Stimulated activated CD4-positive, alpha-beta T cell treated with anti-CD3 and anti-CD28 coated beads, Interleukin-15, amount 100 ng/mL, for 1 hour (primary cell): ENCODE results near the gene B4GALT3.
A peak's percentile ranks its signal among the peaks of the same experiment; 100 is the strongest.

Experiments used
- DNase-seq, 2 donors: peaks; one replicate each; pipeline ENCODE4 v3.0.0-alpha.2; 2020; ENCODE audit warnings: low read depth in 1 of 2, low spot score in 1 of 2

Gene B4GALT3

DNA sequence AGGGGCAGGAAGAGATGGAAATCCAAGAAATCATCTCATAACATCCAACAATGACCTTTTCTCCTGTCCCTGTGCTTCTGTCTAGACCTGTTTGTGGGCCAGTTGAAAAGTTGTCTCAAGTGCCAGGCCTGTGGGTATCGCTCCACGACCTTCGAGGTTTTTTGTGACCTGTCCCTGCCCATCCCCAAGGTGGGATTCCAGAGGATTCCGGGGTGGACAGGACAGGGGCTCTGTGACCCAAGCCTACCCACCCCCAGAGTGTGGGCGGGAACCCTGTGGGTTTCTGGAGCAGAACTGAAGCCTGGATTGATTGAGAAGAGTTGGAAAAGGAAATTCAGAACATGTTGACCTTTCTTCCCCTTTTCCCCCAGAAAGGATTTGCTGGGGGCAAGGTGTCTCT, 13.5 kb downstream of the B4GALT3 start:
- no peak for DNase-seq

DNA sequence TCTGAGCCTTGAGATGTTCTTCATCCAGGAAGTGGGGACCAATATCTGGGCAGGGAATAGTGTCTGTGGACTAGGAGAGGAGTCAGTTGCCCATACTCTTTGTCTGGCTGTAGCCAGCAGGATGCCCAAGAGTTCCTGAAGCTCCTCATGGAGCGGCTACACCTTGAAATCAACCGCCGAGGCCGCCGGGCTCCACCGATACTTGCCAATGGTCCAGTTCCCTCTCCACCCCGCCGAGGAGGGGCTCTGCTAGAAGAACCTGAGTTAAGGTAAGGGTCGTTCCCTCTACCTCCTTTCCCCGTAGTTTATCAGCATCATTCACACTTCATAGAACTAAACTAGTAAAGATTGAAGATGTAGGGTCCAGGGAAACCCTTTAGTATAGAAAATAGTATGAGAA, 14.5 kb downstream of the B4GALT3 start:
- no peak for DNase-seq

DNA sequence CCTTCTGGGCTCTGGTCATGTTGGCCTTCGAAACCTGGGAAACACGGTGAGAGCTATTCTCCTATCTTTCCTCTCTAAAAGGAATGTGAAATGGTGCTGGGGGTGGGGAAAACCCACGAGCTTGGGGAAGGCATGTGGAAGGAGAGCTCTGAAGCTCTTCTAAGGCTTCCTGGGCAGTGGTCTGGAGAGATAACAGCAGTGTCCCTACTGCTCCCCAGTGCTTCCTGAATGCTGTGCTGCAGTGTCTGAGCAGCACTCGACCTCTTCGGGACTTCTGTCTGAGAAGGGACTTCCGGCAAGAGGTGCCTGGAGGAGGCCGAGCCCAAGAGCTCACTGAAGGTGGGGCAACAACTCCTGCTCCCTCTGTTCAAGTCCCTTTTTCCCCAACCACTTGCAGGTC, 15.3 kb downstream of the B4GALT3 start:
- no peak for DNase-seq

DNA sequence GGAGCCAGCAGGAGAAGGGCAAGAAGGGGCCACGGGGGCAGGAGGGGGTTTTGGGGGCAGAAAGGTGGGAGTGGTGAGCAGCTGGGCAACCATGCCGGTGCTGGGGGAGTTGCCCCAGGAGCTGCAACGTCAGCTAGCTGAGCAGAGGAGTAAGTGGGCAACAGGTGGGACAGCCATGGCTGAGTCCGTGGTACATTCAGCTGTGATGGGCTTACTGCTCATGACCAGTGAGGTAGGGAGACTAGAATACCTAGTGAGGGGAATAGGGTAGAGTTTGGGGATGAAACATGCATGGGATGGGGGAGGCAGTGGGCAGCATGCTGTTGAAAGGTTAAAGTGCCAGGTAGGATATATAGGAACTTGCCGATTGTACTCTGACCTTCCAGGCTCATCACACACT, 15.7 kb downstream of the B4GALT3 start:
- no peak for DNase-seq

DNA sequence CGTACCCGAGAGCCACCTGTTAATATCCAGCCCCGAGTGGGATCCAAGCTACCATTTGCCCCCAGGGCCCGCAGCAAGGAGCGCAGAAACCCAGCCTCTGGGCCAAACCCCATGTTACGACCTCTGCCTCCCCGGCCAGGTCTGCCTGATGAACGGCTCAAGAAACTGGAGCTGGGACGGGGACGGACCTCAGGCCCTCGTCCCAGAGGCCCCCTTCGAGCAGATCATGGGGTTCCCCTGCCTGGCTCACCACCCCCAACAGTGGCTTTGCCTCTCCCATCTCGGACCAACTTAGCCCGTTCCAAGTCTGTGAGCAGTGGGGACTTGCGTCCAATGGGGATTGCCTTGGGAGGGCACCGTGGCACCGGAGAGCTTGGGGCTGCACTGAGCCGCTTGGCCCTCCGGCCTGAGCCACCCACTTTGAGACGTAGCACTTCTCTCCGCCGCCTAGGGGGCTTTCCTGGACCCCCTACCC, 16.6 kb downstream of the B4GALT3 start:
- no peak for DNase-seq

DNA sequence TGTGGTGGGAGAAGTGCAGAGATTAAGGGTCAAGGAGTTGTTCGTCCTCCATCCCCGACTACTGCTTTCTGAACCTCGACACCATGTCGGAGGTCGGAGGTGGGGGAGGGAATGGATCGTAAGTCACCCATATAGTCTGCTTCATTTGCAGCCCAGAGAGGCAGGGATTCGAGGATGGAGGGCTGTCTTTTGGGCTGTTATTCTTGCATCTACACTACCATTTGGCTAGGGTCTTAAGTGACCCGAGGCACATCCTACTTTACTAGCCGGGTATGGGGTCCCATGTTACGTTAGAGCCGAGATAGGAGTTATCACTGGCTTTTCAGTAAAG, 17.4 kb downstream of the B4GALT3 start:
- no peak for DNase-seq

DNA sequence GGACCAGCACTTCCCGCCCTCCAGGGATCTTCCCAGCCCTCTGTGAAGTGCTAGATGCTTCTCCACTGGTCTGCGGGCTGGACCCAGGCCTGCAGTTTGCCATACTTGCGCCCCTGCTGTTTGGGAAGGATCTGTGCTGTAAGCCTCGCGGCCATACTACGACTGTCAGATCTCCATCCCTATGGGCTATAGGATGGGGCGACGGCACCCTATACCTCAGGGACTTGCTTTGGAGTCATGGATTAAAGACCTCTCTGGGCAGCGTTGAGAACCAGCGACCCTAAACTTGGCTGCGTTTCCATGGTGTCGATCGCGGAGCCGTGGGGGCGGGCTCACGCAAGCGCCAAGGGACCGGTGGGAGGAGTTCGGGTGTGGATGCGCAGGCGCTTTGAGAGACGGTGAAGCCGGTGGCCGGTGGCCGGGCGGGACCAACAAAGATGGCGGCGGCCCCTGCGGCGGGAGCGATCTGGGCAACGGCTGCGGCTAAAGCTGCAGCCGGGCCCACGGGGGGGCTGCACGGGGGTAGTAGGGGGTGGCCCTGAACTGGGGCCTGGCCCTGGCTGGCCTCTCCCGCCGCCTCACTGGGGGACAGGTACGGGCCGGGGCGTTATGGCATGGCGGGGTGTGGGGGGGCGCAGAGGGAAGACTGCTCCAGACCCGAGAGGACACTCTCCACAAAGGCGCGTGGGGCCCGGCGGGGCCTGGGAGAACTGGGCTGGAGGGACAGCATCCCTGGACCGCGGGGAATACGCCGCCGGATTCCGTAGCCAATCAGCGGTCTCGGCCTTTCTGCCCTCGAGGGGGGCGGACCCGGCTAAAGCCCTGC, 18.0 kb downstream of the B4GALT3 start, which contains the start of gene USP21:
Gene USP21, plus strand, starts transcription at position 414 of the 826 bp plus-strand sequence. CDS start 1,141 bp downstream, outside the sequence.
- peak; percentile 82 to 88 for DNase-seq

DNA sequence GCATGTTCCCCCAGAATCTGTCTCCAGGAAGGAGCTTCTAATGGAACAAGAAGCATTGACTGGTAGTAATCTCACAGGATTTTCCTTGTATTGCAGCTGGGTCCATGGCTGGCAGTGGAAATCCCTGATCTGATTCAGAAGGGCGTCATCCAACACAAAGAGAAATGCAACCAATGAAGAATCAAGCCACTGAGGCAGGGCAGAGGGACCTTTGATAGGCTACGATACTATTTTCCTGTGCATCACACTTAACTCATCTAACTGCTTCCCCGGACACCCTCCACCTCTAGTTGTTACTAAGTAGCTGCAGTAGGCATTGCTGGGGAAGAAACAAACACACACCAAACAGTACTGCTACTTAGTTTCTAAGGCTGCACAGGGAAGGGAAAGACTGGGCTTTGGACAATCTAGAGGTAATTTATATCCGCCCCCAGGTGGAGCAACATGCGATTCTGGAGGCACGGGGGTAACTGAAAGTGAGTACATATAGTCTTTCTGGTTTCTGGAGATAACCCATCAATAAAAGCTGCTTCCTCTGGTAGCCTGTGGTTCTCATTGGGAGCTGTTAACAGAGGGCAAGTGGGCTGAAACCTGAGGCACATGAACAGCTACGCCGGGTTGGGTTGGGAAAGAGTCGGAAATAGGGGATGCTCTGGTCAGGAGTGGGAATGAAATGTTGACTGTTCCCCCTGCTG, 18.8 kb downstream of the B4GALT3 start:
- no peak for DNase-seq

DNA sequence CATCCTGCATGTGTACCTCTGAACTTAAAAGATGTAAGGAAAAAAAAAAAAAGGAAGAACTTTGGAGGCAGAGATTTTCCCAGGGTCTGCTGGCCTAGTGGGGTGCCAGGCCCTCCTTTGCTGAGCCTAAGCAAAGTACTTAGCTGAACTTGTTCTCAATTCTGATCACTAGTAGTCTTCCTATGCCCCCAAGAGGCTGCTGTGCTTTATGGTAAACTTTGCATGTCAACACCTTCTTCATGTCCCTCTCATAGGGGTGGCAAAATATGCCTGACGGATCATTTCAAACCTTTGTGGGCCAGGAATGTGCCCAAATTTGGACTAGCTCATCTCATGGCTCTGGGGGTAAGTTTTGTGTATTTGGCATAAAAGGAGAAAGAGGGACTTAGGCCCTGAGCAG, 19.4 kb downstream of the B4GALT3 start:
- DNase-seq: no peak

DNA sequence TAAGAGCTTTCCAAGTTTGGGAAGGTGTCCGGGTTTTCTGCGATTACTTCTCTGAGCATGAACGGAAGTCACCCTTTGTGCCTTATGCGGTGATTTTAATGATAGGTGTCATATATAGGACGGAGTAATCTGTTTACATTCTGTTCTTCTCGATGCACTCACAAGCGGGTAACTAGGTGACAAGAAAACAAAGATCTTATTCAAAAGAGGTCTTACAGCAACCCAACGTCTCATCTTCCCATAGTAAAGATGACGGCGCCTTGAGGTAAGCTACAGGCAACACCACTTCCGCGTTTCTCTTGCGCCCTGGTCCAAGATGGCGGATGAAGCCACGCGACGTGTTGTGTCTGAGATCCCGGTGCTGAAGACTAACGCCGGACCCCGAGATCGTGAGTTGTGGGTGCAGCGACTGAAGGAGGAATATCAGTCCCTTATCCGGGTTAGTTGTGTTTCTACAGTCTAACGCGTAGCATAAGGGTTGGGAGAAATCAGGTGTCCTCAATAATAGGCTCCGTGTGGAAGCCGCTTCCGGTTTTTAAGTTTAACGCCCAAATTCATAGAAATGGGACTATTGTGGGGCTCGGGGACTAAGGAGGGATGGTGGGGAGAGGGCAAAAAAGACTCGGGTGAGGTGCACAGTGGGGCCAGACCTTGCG, 23.5 kb downstream of the B4GALT3 start, which contains the start of gene UFC1:
Gene UFC1, plus strand, starts transcription at position 297 of the 656 bp plus-strand sequence. Its CDS starts 20 bp downstream, at position 317.
- DNase-seq: peak; percentile 59 to 61

DNA sequence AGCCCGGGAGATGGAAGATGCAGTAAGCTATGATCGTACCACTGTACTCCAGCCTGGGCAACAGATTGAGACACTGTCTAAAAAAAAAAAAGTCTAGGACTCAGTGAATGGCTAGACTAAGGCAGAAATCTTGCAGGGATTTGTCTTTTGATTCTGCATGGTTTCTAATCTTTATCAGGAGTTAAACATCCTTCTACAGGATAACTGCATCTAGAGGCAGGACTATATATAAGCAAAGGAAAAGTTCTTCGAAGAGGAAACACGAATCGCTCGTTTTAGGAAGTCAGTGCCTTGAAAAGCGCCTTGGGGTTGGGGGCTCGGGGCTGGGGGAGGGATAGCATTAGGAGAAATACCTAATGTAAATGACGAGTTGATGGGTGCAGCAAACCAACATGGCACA, 24.1 kb downstream of the B4GALT3 start:
- no peak for DNase-seq

DNA sequence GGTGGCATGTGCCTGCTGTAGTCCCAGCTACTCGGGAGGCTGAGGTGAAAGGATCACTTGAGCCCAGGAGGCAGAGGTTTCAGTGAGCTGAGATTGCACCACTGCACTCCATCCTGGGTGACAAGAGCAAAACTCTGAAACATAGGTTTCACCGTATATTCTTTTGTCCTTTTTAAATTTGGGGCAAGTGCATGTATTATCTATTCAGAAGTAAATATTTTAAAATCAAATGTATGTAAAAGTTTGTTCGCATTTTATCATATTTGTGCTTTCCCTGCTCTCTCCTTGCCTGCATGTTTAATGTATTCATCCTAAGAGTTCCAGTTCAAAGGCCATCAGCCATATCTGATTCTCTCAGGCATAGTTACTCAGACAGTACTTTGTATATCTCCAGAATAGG, 31.5 kb downstream of the B4GALT3 start:
- no peak for DNase-seq

DNA sequence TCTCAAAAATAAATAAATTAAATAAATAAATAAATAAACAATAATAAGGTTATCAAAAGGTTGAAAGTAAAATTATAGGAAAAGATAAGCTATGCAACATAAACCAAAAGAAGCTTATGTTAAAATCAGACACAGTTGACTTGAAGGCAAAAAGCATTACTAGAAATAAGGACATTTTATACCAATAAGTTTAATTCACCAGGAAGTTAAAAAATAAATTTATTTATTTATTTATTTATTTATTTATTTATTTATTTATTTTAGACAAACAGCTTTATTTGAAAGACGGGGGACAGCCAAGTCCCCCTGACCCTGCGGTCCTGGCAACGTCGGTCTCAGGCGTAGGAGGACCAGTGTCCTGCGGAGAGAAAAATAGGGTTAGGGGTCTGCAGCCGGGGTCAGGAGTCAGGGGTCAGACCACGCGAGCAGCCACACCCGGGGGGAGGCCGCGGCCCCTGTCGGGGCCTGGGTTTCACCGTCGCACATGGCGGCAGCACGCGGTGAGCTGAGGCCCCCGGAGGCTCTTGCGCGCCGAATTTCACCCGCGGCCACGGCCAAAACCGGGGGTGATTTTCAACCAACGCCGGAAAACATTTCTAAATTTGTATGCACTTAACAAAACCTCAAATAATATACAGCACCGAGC, 36.4 kb downstream of the B4GALT3 start:
- DNase-seq: no peak

DNA sequence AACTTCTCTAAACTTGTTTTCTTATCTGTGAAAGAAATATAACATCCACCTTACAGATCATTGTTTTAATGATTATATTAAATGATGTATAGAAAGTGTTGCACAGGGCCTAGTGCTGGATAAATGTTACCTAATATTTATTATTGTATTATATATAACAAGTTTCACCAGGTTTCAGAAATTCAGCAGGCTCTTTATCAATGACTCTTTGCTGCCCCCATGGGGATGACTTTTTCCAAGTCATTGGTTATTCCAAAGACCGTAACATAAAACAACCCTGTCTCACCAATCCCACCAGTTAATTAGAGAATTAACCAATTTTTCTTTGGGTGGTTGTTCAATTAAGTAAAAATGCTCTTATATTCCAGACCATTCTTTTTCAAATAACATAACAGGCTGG, 37.5 kb downstream of the B4GALT3 start:
- no peak for DNase-seq

DNA sequence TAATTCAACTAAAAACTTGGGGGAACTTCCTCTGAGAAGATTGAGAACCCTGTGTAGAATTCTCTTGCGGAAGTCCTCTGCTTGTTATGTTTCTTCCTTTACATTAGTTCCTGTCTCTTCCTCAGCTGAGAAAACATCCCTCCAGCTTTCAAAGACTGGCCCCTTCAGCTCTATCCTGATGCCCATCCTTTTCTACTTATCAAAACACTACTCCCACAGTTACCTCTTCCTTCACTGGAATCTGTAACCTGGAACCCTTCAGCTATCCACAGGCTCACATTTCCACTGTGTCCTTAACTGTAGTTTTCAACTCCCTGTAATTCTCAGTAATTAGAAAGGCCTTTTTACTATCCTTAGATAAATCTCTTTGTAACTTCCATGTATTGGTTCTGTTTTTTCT, 38.9 kb downstream of the B4GALT3 start:
- DNase-seq: no peak

DNA sequence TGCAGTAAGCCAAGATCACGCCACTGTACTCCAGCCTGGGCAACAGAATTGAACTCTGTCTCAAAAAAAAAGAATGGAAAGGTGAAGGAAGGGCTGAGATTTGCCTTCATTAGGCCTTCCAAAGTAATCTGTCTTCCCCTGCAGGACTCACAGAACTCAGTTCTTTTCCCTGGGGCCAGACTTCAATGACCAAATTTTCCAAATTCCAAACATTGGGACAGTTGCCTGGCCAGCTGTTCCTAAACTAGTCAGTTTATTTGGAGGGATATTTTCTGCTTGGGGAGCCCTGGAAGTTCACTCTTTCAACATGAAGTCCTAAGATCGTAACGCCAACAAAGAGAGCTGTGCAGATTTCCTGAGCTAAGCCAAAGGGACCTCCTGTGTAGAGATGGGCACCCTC, 39.4 kb downstream of the B4GALT3 start:
- DNase-seq: no peak

DNA sequence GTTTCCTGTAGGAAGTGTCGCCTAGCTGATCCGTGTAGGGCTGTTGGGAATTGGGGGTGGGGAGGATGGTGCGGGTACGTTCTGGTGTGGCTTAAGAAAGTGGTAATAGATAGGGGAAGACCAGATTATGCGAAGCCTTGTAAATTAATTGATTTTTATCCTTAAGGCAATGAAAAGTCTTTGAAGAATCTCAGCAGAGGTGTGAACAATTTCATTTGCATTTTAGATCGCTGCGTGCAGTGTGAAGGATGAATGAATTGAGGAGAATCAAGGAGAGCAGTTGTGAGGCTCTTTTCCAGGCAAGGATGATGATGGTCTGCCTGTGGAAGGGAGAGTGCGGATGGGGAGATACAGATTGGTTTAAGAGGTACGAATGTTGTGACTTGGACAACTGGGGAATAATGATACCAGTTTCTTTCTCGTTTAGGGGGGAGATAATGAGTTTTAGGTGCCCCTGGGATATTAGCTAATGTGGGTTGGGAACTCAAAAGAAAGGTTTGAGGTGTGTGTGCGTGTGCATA, 44.0 kb downstream of the B4GALT3 start:
- no peak for DNase-seq

DNA sequence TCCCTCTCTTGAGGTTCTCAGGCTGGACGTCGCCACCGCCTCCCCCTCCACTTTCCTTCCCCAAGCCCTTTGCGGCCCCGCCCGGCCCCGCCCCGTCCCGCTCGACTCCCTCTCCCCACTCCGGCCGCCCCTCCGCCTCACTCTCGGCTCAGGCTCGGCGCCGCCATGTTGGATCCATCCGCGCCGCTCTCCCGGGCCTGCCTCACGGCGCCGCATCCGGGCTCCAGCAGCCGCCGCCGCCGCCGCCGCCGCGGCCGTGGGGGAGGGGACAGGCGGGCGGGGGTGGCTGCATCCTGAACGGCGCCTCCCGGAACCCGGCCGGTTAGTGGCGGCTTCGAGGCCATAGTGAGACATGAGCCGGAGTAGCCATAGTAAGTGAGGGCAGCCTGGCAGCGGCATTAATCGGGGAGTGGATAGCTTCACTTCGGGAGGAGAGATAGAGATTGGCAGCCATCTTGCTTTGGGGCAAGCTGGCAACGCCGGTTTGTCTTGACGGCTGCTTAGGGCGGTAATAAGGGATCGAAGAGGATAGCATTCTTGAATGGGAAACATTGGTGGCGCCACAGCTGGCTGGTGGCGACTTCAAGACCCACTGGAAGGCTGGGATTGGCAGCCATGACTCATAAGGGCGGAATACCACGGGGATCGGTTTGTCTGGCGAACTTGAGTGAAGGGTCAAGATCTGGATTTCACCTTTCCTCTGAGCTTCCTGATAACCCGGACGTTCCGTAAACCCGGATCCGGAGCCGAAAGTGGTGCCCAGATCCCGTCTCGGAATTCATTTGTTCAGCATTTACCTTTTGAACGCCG, 44.7 kb downstream of the B4GALT3 start, which contains the start of gene DEDD:
Gene DEDD, minus strand, starts transcription at position 258 of the 810 bp plus-strand sequence. CDS start 8,205 bp downstream, outside the sequence.
- peak; percentile 81 to 82 for DNase-seq

DNA sequence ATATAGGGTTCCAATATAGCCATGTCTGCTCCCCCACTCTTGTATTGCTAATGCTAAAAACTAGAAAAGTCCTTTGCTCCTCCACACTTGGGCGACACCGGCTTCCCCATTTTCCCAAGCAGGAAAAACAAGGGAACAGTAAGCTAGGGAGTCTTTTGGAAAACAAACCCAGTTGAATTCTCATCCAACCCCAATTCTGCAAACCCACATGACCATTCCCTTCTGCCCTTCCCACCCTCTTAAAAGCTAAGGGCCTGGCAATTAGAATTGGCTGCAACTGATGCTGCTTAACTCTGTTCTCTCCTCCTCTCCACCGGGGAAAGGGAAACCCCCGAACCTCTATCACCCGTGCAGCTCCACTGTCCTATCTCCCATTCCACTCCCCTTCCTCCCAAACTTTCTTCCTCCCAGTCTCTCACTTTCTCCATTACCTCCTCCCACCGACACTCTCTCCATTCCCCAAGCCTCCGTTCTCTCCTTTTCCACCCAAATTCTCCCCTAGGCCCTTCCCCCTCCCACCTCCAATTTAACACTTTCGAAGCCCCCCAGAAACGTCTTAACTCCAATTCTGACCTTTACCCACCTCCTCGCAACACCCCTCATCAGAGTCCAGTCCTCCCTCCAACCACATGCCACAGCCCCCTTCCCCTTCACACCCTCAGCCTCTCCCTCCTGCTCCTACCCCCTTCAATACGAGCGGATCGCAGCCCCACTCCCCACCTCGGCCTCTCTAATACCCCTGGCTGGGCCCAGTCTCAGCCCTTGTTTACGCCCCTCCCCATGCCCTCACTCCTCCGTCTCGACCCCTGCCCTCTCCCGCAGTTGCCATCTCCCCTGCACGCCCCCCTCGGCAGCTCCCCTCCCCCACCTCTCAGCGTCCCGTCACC, 45.5 kb downstream of the B4GALT3 start:
- DNase-seq: no peak
